GM12874 (cell line): ENCODE results near the gene PTPRN2.

Source experiments
- CTCF ChIP-seq: IDR thresholded peaks from 2 replicates; pipeline ENCODE4 v1.5.1; 2011; ENCODE audit warnings: low read depth, mild to moderate bottlenecking, control low read depth, low read length, moderate library complexity; ENCODE audit not compliant: insufficient read depth

The PTPRN2 gene

GRCh38 chr7:158601090-158601489 is 13.5 kb upstream of the PTPRN2 start:
- TF ChIP-seq CTCF = no peak

- no peak for TF ChIP-seq CTCF
Observed at GRCh38 chr7:158596745-158597144, 9.1 kb upstream of the PTPRN2 start.

DNA sequence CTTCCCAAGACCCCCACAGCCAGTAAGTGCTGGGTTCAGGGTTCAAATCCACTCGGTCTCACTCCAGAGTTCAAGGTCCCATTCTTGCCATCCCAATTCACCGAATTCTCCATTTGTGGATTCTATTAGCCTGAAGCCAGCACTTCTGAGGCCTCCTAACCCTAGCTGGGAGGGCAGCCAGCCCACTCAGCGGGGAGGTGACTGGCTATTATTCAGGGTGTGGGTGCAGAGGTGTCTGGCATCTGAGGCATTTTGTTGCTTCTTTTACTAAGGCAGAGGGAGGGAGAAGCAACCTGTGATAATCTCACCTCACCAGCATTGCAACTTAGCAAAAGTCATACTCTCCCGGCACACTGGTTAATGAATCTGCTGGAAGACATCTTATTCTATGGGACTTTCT is 8.7 kb upstream of the PTPRN2 start:
- TF ChIP-seq CTCF = no peak

DNA sequence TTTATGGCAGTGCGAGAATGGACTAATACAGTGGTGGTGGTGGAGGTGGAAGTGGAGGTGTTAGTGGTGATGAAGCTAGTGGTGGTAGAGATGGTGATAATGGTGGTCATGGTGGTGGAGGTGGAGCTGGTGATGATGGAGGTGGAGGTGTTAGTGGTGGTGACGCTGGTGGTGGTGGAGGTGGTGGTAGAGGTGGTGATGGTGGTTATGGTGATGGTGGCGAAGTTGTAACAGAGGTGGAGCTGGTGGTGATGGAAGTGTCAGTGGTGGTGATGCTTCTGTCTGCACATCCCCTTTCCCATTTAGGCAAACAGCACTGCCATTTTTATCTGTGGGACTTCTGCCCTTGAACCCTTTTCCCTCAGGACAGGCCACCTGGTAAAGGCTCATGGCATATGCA is 7.4 kb upstream of the PTPRN2 start:
- no peak for TF ChIP-seq CTCF

DNA sequence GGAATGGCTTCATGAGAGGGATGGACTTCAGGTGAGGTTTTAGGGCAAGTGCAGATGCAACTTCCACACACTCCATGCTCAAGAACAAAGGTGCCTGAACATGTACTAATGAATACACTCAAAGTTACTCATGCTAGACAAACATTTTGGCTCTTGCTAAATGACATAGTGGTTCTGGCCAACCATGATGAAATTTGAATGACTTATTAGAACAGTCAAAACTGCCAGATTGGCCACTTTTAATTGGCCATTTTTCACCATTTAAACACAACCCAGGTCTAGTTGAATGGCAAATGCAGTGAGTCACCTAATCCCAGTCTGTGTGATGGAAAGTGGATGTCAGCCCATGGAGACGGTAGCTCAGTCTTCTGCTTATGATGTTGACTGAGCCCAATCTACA is 4.9 kb upstream of the PTPRN2 start:
- no peak for TF ChIP-seq CTCF

DNA sequence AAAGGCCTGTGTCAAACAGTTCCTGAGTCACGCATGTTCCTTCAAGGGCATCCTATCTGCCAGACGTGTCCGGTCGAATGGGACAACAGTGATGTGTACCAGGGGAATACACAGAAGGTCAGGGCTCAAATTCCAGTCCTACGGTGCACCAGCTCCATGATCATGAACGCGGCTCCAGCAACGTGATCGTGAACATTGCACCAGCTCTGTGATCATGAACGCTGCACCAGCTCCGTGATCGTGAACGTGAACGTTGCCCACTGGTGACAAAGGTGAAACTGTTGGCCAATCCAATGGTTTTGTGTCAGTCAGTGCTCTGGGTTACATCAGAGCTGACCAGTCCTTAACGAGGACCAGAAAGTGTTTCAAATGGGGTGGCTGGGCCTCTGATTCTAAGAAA is 4.3 kb upstream of the PTPRN2 start:
- no peak for TF ChIP-seq CTCF

DNA sequence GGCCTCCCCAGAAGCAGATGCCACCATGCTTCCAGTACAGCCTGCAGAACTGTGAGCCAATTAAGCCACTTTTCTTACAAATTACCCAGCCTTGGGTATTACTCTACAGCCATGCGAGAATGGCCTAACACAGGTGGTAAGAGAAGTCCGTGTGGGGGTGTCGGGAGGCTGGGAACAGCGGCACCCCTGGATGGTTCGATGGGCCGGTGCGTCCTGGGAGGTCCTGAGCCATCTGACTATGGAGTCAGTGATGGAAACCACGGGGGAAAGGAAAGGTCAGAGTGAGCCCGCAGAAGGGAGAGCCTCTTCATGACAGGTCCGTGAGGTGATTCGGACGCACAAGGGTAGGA is 2.5 kb upstream of the PTPRN2 start:
- no peak for TF ChIP-seq CTCF

DNA sequence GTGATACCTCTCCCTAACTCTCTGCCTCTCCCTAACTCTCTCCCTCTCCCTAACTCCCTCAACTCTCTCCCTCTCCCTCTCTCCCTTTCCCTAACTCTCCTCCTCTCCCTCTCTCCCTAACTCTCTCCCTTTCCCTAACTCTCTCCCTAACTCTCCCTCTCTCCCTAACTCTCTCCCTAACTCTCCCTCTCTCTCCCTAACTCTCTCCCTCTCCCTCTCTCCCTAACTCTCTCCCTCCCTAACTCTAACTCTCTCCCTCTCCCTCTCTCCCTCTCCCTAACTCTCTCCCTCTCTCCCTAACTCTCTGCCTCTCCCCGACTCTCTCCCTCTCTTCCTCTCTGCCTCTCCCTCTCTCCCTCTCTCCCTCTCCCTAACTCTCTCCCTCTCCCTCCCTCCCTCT is 2.0 kb upstream of the PTPRN2 start:
- no peak for TF ChIP-seq CTCF
